Mesenteric fat pad (tissue), 1 donor: ENCODE results near the gene TIE1. TPM values are rescaled to one million over a fixed set of nuclear protein-coding genes. Genes with fewer than 3 reads are reported as not detected.
A peak's percentile ranks its signal among the peaks of the same experiment; 100 is the strongest.

Source experiments
- DNase-seq: peaks from one replicate; pipeline ENCODE4 v3.0.0-alpha.2; 2020; ENCODE audit warnings: low spot score
- total RNA-seq: library from RNA; stranded (reverse); fragmentation: NEBNext Ultra II Directional; extraction: Animal tissue kit (Norgen Biotek cat#: 25700); gene quantifications from one replicate; pipeline ENCODE4 v1.2.1, GENCODE V29; 2021
- donor health status: DM: yes; HTN: yes; CAD: no.

The TIE1 gene
- total RNA-seq, 1 donor from 2014 or later = 42.6 TPM

GRCh38 chr1:43311521-43311920 lies 10.7 kb downstream of the TIE1 start:
- DNase-seq = no peak

- DNase-seq = no peak
Measured at GRCh38 chr1:43312212-43312623, 11.4 kb downstream of the TIE1 start.

GRCh38 chr1:43312663-43313515 lies 12.1 kb downstream of the TIE1 start:
- DNase-seq = no peak

- DNase-seq = no peak
Measured at GRCh38 chr1:43313771-43314170, 13.0 kb downstream of the TIE1 start.

GRCh38 chr1:43314233-43314632 lies 13.5 kb downstream of the TIE1 start:
- no peak for DNase-seq

- DNase-seq = no peak
Measured at GRCh38 chr1:43315481-43315880, 14.7 kb downstream of the TIE1 start.

GRCh38 chr1:43315963-43316737 lies 15.4 kb downstream of the TIE1 start:
- DNase-seq = no peak

GRCh38 chr1:43316738-43317520 lies 16.1 kb downstream of the TIE1 start:
- no peak for DNase-seq

- no peak for DNase-seq
Measured at GRCh38 chr1:43317817-43318471, 17.2 kb downstream of the TIE1 start.

GRCh38 chr1:43318831-43319230 lies 18.0 kb downstream of the TIE1 start:
- no peak for DNase-seq

- peak; percentile 62 for DNase-seq
Measured at GRCh38 chr1:43319288-43319687, 18.5 kb downstream of the TIE1 start.

- DNase-seq = peak; percentile 43
Measured at GRCh38 chr1:43319766-43320165, 19.0 kb downstream of the TIE1 start.

GRCh38 chr1:43321331-43321891 lies 20.6 kb downstream of the TIE1 start:
- peak; percentile 77 for DNase-seq

- peak; percentile 49 for DNase-seq
Measured at GRCh38 chr1:43322506-43322905, 21.7 kb downstream of the TIE1 start.

- no peak for DNase-seq
Measured at GRCh38 chr1:43324810-43325209, 24.0 kb downstream of the TIE1 start.

GRCh38 chr1:43325381-43325780 lies 24.6 kb downstream of the TIE1 start:
- no peak for DNase-seq

- no peak for DNase-seq
Measured at GRCh38 chr1:43327549-43328292, 26.9 kb downstream of the TIE1 start.

GRCh38 chr1:43329995-43330751 lies 29.4 kb downstream of the TIE1 start:
- DNase-seq = peak; percentile 84

- DNase-seq = no peak
Measured at GRCh38 chr1:43331688-43332087, 30.9 kb downstream of the TIE1 start.
